Measurements from ENCODE around the gene SMIM17. TPM values are rescaled to one million over a fixed set of nuclear protein-coding genes. Genes with fewer than 3 reads are reported as not detected.

SMIM17 gene
- total and polyA plus RNA-seq, 2 of the 13 experiments (the other 11 are each of a cell fraction or from before 2014, with no cell fraction given): 0.21 to 0.53 TPM

GRCh38 chr19:56633021-56633420 is 9.9 kb upstream of the SMIM17 start (continued):
- TF ChIP-seq MXD1 (CRISPR knock-in tag; IDR thresholded peaks at IDR 0.05) (no peak), ZNF784 (CRISPR knock-in tag; IDR thresholded peaks at IDR 0.05; ENCODE audit: borderline replicate concordance) (no peak), ZNF484 (CRISPR knock-in tag; IDR thresholded peaks at IDR 0.05; ENCODE audit: borderline replicate concordance, low read depth) (no peak)

- H3K36me3 ChIP-seq (replicated peaks in 1 of 2; ENCODE audit: control insufficient read depth in 1 of 2, insufficient read depth in 2 of 2, low read length in 2 of 2): no peaks in the 10 kb centered on the region
- no peak overlapping the region for H3K9ac ChIP-seq (ENCODE audit: insufficient read depth, low read depth, low read length)
- H3K27ac ChIP-seq (ENCODE audit: extremely low read length, insufficient read depth, low read length): no peak overlapping the region
- WGBS (ENCODE audit: low lambda C conversion rate): 15% methylated on average over 9 of the region's 21 CpGs
- H4K20me1 ChIP-seq (ENCODE audit: insufficient read depth, low read length): no peaks in the 10 kb centered on the region
- FAIRE-seq (peak; percentile 26), ATAC-seq (peak; percentile 63), DNase-seq (ENCODE audit: low spot score) (peak; percentile 54)
- CTCF ChIA-PET (ENCODE audit: low intra/inter-chr PET ratio, low total read pairs): no interaction called here
- intact Hi-C loops (cut with micrococcal nuclease; ENCODE audit: unreplicated experiment): no loop called here
- H2AFZ ChIP-seq (ENCODE audit: low read length): no peak overlapping the region
- in situ Hi-C loops (cut with HindIII; ENCODE audit: extremely low pct_ligation_motif_present, low pct_unique_long_range_greater_than_20kb): no loop called here
- H3K4me2 ChIP-seq (ENCODE audit: low read depth, low read length): no peak overlapping the region
- H3K4me1 ChIP-seq (ENCODE audit: insufficient read depth, low read length): no peaks in the 10 kb centered on the region
- H3K9me3 ChIP-seq (ENCODE audit: low read length): peaks cover 76% of the 10 kb centered on the region
- POLR2A ChIA-PET: no interaction called here
- H3K79me2 ChIP-seq (ENCODE audit: insufficient read depth, low read length): no peaks in the 10 kb centered on the region
- no TSS peak for BruUV-seq (replicated peaks)
- H3K4me3 ChIP-seq (replicated peaks in 1 of 3; ENCODE audit: insufficient read depth in 1 of 3, low read depth in 2 of 3, low read length in 3 of 3): no peak overlapping the region
- no peaks in the 10 kb centered on the region for H3K27me3 ChIP-seq (ENCODE audit: control insufficient read depth in 1 of 2, insufficient read depth in 2 of 2, low read length in 2 of 2)
- TF ChIP-seq ZNF33A (CRISPR knock-in tag; IDR thresholded peaks at IDR 0.05; ENCODE audit: borderline replicate concordance): peak; percentile 99
- peak; percentile 90 for TF ChIP-seq HNF1B (CRISPR knock-in tag; IDR thresholded peaks at IDR 0.05)
- TF ChIP-seq JUN (CRISPR knock-in tag; IDR thresholded peaks at IDR 0.05): peak; percentile 91
- peak; percentile 80 for TF ChIP-seq XRCC5 (optimal IDR thresholded peaks at IDR 0.05; ENCODE audit: low read length)
- peak; percentile 100 for TF ChIP-seq ZSCAN20 (CRISPR knock-in tag; IDR thresholded peaks at IDR 0.05; ENCODE audit: borderline replicate concordance)
- TF ChIP-seq ZNF326 (CRISPR knock-in tag; IDR thresholded peaks at IDR 0.05; ENCODE audit: borderline replicate concordance): peak; percentile 96
- TF ChIP-seq ISL2 (CRISPR knock-in tag; IDR thresholded peaks at IDR 0.05): peak; percentile 96
- TF ChIP-seq RARA (CRISPR knock-in tag; IDR thresholded peaks at IDR 0.05): peak; percentile 95
- TF ChIP-seq DPF2 (CRISPR knock-in tag; IDR thresholded peaks at IDR 0.05; ENCODE audit: borderline replicate concordance, low read depth): no peak
- TF ChIP-seq POGK (CRISPR knock-in tag; conservative IDR thresholded peaks at IDR 0.05): peak; percentile 99
- peak; percentile 87 for TF ChIP-seq ZNF562 (CRISPR knock-in tag; IDR thresholded peaks at IDR 0.05; ENCODE audit: borderline replicate concordance)
- TF ChIP-seq KDM4B (CRISPR knock-in tag; IDR thresholded peaks at IDR 0.05): peak; percentile 100
- peak; percentile 92 for TF ChIP-seq ZNF549 (CRISPR knock-in tag; IDR thresholded peaks at IDR 0.05)
- peak; percentile 99 for TF ChIP-seq MYNN (CRISPR knock-in tag; IDR thresholded peaks at IDR 0.05; ENCODE audit: low read depth)
These were observed 4.9 kb upstream of the SMIM17 start for GRCh38 chr19:56637976-56638555.

Data from HepG2 (cell line).